Keratinocyte (primary cell): Measurements from ENCODE around the gene SEMA3D. TPM values are rescaled to one million over a fixed set of nuclear protein-coding genes. Genes with fewer than 3 reads are reported as not detected.

ENCODE experiments used
- DNase-seq: peaks from one replicate; pipeline ENCODE4 v3.0.0-alpha.2; 2011; ENCODE audit warnings: low read depth, missing footprints, low spot score
- FAIRE-seq: peaks from 2 replicates; lab custom pipeline; 2011; peaks lifted over from hg19 to GRCh38; lab: Jason Lieb, UNC
- H2AFZ ChIP-seq: 2 replicates; pipeline ENCODE4 v1.6.0; 2012; ENCODE audit warnings: low read length, control low read depth, inconsistent platforms; ENCODE audit not compliant: control insufficient read depth
- H3K27ac ChIP-seq: 2 replicates; pipeline ENCODE4 v1.5.1; 2011; ENCODE audit warnings: low read length; ENCODE audit not compliant: control insufficient read depth, insufficient read depth
- H3K27me3 ChIP-seq: 3 replicates; pipeline ENCODE4 v1.6.0; 2011; ENCODE audit warnings: low read length; ENCODE audit not compliant: control insufficient read depth, insufficient read depth; ENCODE audit errors: extremely low read depth
- H3K36me3 ChIP-seq, 2 experiments: 2 replicates in 1 of 2; 3 replicates in 1 of 2; pipeline ENCODE4 v1.5.1; 2011; ENCODE audit warnings: low read length in 2 of 2, mild to moderate bottlenecking in 1 of 2; ENCODE audit not compliant: control insufficient read depth in 2 of 2, insufficient read depth in 2 of 2; ENCODE audit errors: extremely low read depth in 1 of 2
- H3K4me1 ChIP-seq: 3 replicates; pipeline ENCODE4 v1.5.1; 2011; ENCODE audit warnings: low read length; ENCODE audit not compliant: control insufficient read depth, insufficient read depth; ENCODE audit errors: extremely low read depth
- H3K4me2 ChIP-seq: 3 replicates; pipeline ENCODE4 v1.6.0; 2011; ENCODE audit warnings: low read depth, low read length; ENCODE audit not compliant: control insufficient read depth, insufficient read depth; ENCODE audit errors: extremely low read depth
- H3K4me3 ChIP-seq, 3 experiments: fragments of 200-600 bp in 1 of 3; sonication (generic) in 1 of 3; 2 replicates in 2 of 3; 3 replicates in 1 of 3; pipeline ENCODE4 v1.5.1; 2011 to 2016; ENCODE audit warnings: low read length in 3 of 3, mild to moderate bottlenecking in 3 of 3, control low read depth in 2 of 3, inconsistent platforms in 1 of 3, low read depth in 1 of 3, mixed read lengths in 1 of 3, mixed run types in 1 of 3, moderate library complexity in 1 of 3; ENCODE audit not compliant: control insufficient read depth in 2 of 3, insufficient read depth in 2 of 3; ENCODE audit errors: extremely low read depth in 1 of 3
- H3K79me2 ChIP-seq: 2 replicates; pipeline ENCODE4 v1.6.0; 2012; ENCODE audit warnings: low read length; ENCODE audit not compliant: control insufficient read depth, insufficient read depth
- H3K9ac ChIP-seq: 3 replicates; pipeline ENCODE4 v1.6.0; 2011; ENCODE audit warnings: low read length; ENCODE audit not compliant: control insufficient read depth, insufficient read depth; ENCODE audit errors: extremely low read depth
- H3K9me1 ChIP-seq: 3 replicates; pipeline ENCODE4 v1.6.0; 2011; ENCODE audit warnings: low read length; ENCODE audit not compliant: control insufficient read depth, insufficient read depth; ENCODE audit errors: extremely low read depth
- H3K9me3 ChIP-seq: 2 replicates; pipeline ENCODE4 v1.5.1; 2012; ENCODE audit warnings: low read depth, low read length; ENCODE audit not compliant: control insufficient read depth
- H4K20me1 ChIP-seq: 3 replicates; pipeline ENCODE4 v1.6.0; 2011; ENCODE audit warnings: low read length; ENCODE audit not compliant: control insufficient read depth, insufficient read depth; ENCODE audit errors: extremely low read depth
- EZH2 ChIP-seq: IDR thresholded peaks from one replicate; pipeline ENCODE4 v1.6.1; 2012; ENCODE audit warnings: inconsistent platforms, mild to moderate bottlenecking, low read length, moderate library complexity
- dilution Hi-C: fragments of 300-500 bp; cut with MboI; formaldehyde crosslinking; loops from one replicate; pipeline ENCODE4 v1.7.0; 2020; ENCODE audit warnings: low sequenced_read_pairs; ENCODE audit not compliant: extremely low pct_ligation_motif_present
- polyA plus RNA-seq, 5 experiments: library from polyadenylated mRNA; depleted of rRNA in 3 of 5; stranded (reverse) in 3 of 5; stranded (forward) in 1 of 5; unstranded in 1 of 5; fragments of >200 nt; gene quantifications; 1 replicate in 1 of 5; 2 replicates in 3 of 5; 3 replicates in 1 of 5; pipeline versions ENCODE4 v1.2.1 to v1.2.3, GENCODE V29; 2011 to 2012; ENCODE audit warnings: missing spikeins in 2 of 5, low read depth in 1 of 5, low replicate concordance in 1 of 5
- TF ChIP-seq, protein P1 (sequence below), 3 experiments: IDR thresholded peaks in 1 of 3; conservative IDR thresholded peaks in 1 of 3; optimal IDR thresholded peaks in 1 of 3; 2 replicates in 2 of 3; 3 replicates in 1 of 3; pipeline versions ENCODE3 to v1.5.1; 2011; ENCODE audit warnings: low read length in 3 of 3, mild to moderate bottlenecking in 3 of 3, moderate library complexity in 2 of 3, control low read depth in 1 of 3, inconsistent platforms in 1 of 3; ENCODE audit not compliant: insufficient read depth in 2 of 3; ENCODE audit errors: extremely low read depth in 1 of 3

Gene SEMA3D
- polyA plus RNA-seq, 1 donor (not counting 4 experiments of a cell fraction or from before 2014, with no cell fraction given) = 5.2 TPM

DNA sequence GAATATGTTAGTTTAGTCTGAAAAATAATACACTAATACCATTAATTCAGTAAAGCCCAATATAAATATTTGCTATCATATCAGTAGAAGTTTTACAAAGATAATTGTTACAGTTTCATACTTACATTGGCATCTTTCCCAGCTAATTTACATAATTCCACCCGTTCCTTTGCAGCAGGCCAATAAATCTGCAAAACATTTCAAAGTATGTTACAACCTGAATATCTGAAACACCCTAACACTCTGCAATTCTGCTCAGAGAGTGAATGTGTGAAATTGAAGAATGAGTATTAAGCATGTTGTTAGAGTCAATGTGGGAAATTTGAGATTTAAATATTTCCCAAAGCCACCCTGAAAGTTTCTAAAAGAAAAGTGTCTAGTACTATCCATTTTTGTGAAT is 105.5 kb downstream of the SEMA3D start:
- Histone ChIP-seq H3K9me3 (no peaks in the 10 kb centered on the region), H3K4me2 (no peak overlapping the region), H3K9me1 (no peaks in the 10 kb centered on the region), H3K4me1 (no peaks in the 10 kb centered on the region), H3K9ac (no peak overlapping the region), H3K36me3 (no peaks in the 10 kb centered on the region), H3K79me2 (no peaks in the 10 kb centered on the region), H3K27ac (no peak overlapping the region), H4K20me1 (no peaks in the 10 kb centered on the region), H2AFZ (no peak overlapping the region), H3K27me3 (no peaks in the 10 kb centered on the region), H3K4me3 (no peak overlapping the region)
- FAIRE-seq (no peak), DNase-seq (no peak)
- dilution Hi-C loops = no loop called here
- TF ChIP-seq, protein P1, sequence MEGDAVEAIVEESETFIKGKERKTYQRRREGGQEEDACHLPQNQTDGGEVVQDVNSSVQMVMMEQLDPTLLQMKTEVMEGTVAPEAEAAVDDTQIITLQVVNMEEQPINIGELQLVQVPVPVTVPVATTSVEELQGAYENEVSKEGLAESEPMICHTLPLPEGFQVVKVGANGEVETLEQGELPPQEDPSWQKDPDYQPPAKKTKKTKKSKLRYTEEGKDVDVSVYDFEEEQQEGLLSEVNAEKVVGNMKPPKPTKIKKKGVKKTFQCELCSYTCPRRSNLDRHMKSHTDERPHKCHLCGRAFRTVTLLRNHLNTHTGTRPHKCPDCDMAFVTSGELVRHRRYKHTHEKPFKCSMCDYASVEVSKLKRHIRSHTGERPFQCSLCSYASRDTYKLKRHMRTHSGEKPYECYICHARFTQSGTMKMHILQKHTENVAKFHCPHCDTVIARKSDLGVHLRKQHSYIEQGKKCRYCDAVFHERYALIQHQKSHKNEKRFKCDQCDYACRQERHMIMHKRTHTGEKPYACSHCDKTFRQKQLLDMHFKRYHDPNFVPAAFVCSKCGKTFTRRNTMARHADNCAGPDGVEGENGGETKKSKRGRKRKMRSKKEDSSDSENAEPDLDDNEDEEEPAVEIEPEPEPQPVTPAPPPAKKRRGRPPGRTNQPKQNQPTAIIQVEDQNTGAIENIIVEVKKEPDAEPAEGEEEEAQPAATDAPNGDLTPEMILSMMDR (optimal IDR thresholded peaks at IDR 0.05 in 1 of 3, IDR thresholded peaks at IDR 0.05 in 1 of 3, conservative IDR thresholded peaks at IDR 0.05 in 1 of 3; ENCODE audit: extremely low read depth in 1 of 3, insufficient read depth in 2 of 3, low read length in 3 of 3) = no peak
- TF ChIP-seq EZH2 = no peak

GRCh38 chr7:85079434-85079833 is 107.4 kb downstream of the SEMA3D start:
- H3K9ac ChIP-seq = no peak overlapping the region
- no peaks in the 10 kb centered on the region for H3K79me2 ChIP-seq
- H3K36me3 ChIP-seq = no peaks in the 10 kb centered on the region
- no peak for TF ChIP-seq EZH2
- TF ChIP-seq, protein P1 (optimal IDR thresholded peaks at IDR 0.05 in 1 of 3, IDR thresholded peaks at IDR 0.05 in 1 of 3, conservative IDR thresholded peaks at IDR 0.05 in 1 of 3; ENCODE audit: extremely low read depth in 1 of 3, insufficient read depth in 2 of 3, low read length in 3 of 3) = no peak
- H3K4me2 ChIP-seq = no peak overlapping the region
- no peaks in the 10 kb centered on the region for H3K9me1 ChIP-seq
- H3K27ac ChIP-seq = no peak overlapping the region
- FAIRE-seq (no peak), DNase-seq (no peak)
- H4K20me1 ChIP-seq = no peaks in the 10 kb centered on the region
- no peaks in the 10 kb centered on the region for H3K4me1 ChIP-seq
- H3K27me3 ChIP-seq = no peaks in the 10 kb centered on the region
- dilution Hi-C loops = no loop called here
- no peak overlapping the region for H3K4me3 ChIP-seq
- no peaks in the 10 kb centered on the region for H3K9me3 ChIP-seq
- H2AFZ ChIP-seq = no peak overlapping the region
